ENCODE results near the gene ABCB9.

DNA sequence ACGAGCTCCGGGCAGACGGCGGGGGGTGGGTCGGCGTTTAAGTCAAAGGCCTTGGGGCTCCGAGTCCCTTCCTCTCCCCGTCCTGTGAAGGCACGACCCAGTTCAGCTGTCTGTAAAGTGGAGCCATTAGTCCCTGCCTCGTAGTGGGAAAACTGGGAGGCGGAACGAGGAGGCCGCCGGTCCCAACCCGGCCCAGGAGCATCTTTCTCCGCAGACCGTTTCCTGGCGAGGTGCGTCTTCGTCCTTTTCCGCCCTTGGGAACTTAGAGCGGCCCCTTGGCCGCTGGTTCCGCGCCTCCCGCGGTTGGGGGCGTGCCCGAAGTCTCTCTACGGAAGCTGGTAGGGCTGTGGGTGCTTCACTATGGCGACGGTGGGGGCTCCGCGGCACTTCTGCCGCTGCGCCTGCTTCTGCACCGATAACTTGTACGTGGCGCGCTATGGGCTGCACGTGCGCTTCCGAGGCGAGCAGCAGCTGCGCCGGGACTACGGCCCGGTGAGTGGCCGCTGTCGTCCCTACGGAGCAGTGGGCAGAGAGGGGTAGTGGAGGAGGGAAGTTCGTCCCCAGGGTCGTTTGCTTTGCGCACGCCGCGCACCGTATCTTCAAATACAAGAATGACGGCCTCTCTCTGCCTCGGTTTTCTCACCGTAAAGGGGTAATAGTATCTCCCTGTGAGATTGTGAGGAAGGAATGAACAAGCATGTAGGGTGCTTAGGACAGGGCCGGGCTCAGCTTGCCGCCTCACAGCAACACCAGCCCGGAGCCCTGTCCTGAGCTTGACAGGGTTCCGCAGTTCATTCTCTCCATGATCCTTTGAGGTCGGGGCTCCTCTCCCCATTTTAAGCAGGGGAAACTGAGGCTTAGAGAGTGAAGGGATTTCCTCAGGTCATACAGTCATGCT, 8.9 kb upstream of the ABCB9 start, which contains the start of gene OGFOD2:
- TF ChIP-seq, protein P1, sequence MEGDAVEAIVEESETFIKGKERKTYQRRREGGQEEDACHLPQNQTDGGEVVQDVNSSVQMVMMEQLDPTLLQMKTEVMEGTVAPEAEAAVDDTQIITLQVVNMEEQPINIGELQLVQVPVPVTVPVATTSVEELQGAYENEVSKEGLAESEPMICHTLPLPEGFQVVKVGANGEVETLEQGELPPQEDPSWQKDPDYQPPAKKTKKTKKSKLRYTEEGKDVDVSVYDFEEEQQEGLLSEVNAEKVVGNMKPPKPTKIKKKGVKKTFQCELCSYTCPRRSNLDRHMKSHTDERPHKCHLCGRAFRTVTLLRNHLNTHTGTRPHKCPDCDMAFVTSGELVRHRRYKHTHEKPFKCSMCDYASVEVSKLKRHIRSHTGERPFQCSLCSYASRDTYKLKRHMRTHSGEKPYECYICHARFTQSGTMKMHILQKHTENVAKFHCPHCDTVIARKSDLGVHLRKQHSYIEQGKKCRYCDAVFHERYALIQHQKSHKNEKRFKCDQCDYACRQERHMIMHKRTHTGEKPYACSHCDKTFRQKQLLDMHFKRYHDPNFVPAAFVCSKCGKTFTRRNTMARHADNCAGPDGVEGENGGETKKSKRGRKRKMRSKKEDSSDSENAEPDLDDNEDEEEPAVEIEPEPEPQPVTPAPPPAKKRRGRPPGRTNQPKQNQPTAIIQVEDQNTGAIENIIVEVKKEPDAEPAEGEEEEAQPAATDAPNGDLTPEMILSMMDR (IDR thresholded peaks at IDR 0.05): 0 out of 2 replicates have a peak, but pooled peaks have one; percentile 3
- TF ChIP-seq ZFX (IDR thresholded peaks at IDR 0.05; ENCODE audit: borderline replicate concordance): no peak
